Measurements from ENCODE around the gene HMOX1.
"Not testable (repeated sequence)": the region's sequence is repeated elsewhere in the genome, so short reads cannot be mapped to it uniquely, and the experiment has no call there.

Gene HMOX1

DNA sequence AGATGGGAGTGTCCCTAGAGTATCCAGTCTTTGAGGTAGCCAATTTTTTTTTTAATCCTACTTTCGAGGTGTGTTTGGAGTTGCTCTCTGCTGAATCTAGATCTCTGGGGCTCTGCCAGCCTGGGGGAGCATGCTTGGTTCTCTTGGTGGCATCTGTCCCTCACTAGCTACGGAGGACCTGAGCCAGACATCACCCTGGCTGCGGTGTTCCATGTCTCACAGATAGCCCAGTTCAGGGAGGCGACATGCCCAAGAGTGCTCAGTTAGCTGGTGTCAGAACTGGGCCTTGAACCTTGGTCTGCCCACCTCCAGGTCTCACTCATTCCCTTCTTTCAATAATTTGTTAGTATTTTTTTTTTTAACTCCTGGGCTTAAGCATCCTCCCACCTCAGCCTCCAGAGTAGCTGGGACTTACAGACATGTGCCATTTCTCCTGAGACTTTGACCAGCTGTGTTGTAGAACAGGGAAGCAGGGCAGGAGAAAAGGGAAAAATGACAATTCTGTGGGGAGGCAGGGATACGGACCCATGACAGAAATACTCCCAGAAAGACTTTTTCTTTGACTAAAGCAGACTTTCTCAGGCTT is 621 bp downstream of the HMOX1 start:
- no peak for DNase-seq

DNA sequence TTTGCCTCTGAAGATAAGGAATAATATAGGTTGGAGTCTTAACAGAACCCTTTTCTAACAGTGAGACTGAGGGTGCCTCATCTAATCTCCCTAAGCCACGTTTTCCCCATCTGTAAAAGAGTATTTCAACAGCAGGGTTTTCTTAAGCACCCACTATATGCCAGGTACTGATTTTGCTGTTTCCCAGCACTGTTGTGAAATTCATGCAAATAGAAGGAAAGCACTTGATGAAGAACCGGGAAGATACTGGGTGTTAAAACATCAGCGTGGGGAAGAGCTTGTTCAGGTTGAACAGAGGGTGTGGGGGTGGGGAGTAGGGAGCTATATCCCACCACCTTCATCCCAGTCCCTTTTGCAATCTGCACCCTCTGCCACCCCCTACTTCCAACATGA is 2.8 kb downstream of the HMOX1 start:
- DNase-seq, result no peak

- no peak for DNase-seq
Observed at GRCh38 chr22:35384527-35384926, 3.6 kb downstream of the HMOX1 start.

DNA sequence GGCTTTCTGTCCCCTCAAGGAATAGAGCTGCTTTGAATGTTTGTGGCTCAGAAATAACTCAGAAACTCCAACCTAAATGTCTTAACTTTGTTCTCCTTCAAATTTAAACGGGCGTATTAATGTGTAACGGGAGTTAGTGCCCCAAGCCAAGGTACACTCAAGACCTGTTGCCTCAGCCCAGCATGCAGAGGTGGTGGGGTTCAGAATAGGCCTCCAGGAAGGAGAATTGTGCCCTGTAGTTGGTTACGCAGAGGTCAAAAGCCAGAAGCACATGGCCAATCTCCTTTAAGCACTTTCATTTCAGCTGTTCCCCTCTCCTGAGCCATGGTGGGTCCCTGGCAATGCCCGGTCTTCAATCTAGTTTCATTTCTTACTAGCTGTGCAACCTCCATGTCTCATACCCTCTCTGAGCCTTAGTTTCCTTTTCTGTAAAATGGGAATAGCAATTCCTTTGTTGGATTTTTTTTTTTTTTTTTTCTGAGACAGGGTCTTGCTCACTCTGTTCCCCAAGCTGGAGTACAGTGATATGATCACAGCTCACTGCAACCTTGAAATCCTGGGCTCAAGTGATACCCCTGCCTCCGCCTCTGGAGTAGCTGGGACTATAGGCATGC is 4.2 kb downstream of the HMOX1 start:
- no peak for DNase-seq

- no peak for DNase-seq
Observed at GRCh38 chr22:35386670-35387288, 5.9 kb downstream of the HMOX1 start.

DNA sequence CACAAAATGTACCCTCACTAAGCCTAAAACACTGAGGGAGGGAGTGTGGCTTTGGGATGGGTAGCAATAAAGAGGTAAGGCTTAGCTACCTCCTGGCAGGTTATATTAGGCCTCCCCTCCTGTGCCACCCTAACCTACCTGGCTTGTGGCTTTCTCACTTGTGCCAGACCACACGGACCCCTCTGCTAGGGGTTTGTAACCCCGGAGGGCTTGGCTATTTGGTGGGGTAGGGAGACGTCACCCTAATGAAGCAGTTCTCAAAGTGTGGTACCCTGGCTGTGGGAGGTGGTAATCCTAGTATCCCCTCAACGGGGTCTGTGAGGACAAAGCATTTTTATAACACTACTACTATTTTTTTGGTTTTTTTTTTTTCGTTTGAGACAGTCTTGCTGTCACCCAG is 10.0 kb downstream of the HMOX1 start:
- no peak for DNase-seq

DNA sequence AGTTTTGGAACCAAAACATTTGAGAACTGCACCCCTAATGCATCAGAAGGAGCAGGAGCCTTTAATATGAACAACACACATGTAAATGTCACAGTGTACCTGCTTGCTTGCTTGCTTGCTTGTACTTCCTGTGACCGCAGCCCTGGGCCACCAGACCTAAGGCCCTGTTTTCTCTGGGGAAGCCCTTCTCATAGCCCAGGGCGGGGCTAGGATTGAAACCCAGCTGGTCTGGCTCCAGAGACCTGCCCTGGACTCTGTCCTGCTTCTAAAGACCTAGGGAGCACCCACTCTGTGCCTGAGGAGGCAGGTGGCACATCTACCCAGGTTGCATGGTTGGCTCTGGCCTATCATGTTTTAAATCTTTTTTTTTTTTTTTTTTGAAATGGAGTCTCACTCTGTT is 11.5 kb downstream of the HMOX1 start:
- DNase-seq, result no peak

GRCh38 chr22:35393116-35394010 is 12.5 kb downstream of the HMOX1 start:
- DNase-seq, result no peak

- no peak for DNase-seq
Observed at GRCh38 chr22:35394011-35394312, 13.1 kb downstream of the HMOX1 start.

GRCh38 chr22:35394810-35395563 is 14.1 kb downstream of the HMOX1 start:
- no peak for DNase-seq

GRCh38 chr22:35396622-35397021 is 15.7 kb downstream of the HMOX1 start:
- DNase-seq, result not testable (repeated sequence)

DNA sequence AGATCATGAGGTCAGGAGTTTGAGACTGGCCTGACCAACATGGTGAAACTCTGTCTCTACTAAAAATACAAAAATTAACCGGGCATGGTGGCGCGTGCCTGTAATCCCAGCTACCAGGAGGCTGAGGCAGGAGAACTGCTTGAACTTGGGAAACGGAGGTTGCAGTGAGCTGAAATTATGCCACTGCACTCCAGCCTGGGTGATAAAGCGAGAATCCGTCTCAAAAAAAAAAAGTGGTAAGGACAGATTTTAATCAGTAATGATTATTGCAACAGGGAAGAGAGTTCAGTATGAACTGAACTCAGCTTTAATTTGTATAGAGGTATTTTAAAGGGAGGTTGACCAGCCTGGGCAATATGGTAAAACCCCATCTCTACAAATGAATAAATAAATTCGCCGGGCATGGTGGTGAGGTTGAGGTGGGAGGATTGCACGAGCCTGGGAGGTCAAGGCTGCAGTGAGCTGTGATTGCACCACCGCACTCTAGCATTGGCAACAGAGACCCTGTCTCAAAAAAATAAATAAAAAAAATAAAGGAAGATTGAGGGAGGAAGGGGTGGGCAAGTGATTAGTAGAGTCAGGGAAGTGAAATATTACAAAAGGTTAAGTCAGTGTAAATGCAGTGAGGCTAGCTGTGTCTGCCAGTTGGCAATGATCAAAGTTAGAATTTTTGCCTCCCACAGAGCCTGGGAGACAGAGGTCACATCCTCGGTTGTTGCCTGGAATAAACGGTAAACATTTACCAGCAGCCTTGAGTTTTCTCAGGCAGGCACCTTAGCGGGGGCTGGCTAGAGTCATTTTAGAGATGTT is 16.4 kb downstream of the HMOX1 start:
- DNase-seq, result no peak

GRCh38 chr22:35398591-35398973 is 17.7 kb downstream of the HMOX1 start:
- no peak for DNase-seq

- DNase-seq, result peak; percentile 72
Observed at GRCh38 chr22:35399114-35399677, 18.3 kb downstream of the HMOX1 start.

DNA sequence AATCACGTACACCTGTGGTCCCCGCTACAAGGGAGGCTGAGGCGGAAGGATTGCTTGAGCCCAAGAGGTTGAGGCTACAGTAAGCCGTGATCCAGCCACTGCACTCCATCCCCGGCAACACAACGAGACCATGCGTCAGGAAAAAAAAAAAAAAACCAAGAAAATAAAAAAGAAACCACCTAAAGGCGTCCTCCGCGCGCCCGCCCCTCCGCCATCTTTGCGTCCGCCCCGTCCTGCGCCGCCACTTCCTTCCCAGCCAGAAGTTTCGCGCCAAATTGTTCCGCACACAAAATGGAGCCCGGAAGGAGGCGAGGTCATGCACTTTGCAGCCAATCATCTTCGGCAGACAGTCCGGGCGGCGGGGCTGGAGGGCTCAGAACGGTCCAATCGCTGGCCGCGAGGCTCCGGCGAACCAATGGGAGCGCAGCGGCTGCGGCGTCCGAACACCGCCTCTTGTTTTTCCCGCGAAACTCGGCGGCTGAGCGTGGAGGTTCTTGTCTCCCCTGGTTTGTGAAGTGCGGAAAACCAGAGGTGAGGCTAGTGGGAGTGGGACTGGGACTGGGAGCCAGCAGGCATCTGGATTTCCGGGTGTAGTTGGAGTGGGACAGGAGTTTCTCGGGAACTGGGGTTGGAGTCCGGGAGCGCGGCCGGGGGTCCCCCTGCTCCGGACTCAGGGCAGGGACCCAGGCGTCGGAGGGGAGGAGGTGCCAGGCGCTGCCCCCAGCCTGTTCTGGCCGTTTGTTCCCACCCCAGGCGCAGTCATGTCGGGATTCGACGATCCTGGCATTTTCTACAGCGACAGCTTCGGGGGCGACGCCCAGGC is 19.0 kb downstream of the HMOX1 start, which contains the start of gene MCM5:
Gene MCM5, plus strand, starts transcription at position 463 of the 823 bp plus-strand sequence. Its CDS starts 299 bp downstream, at position 762.
- peak; percentile 97 for DNase-seq

- no peak for DNase-seq
Observed at GRCh38 chr22:35400501-35400790, 19.6 kb downstream of the HMOX1 start.

- no peak for DNase-seq
Observed at GRCh38 chr22:35401863-35402262, 21.0 kb downstream of the HMOX1 start.

DNA sequence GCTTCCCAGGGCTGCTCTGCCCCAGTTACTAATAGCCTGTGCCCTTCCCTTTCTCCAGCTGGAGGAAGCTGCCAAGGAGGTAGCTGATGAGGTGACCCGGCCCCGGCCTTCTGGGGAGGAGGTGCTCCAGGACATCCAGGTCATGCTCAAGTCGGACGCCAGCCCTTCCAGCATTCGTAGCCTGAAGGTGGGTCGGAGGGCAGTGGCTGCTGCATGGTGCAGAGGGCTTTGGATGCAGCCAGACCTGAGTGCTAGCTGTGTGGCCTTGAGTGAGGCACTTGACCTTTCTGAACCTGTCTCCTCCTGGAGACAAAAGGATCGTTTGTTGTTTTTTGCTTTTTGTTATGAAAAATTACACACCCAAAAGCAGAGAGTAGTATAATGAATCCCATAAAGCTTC is 22.5 kb downstream of the HMOX1 start:
- DNase-seq, result no peak

- no peak for DNase-seq
Observed at GRCh38 chr22:35404176-35404575, 23.3 kb downstream of the HMOX1 start.

- DNase-seq, result no peak
Observed at GRCh38 chr22:35406443-35406842, 25.5 kb downstream of the HMOX1 start.

- DNase-seq, result no peak
Observed at GRCh38 chr22:35407362-35407761, 26.5 kb downstream of the HMOX1 start.

Data from activated CD8-positive, alpha-beta memory T cell treated with anti-CD3 and anti-CD28 coated beads for 24 hours (primary cell).